Activated B cell treated with CpG ODN at 0.5 μM for 24 hours (primary cell): Measurements from ENCODE around the gene DGKI. TPM values are rescaled to one million over a fixed set of nuclear protein-coding genes. Genes with fewer than 3 reads are reported as not detected.

Experiments
- ATAC-seq: fragments of 200-7000 bp; cut with Tn5 transposase; one replicate; pipeline ENCODE4 v1.10.0; 2021; ENCODE audit warnings: low read depth, mild to moderate bottlenecking, moderate library complexity
- CTCF ChIA-PET: fragments of 350-600 bp; sonication (Branson Sonifier 250); formaldehyde crosslinking; loops from one replicate; lab custom pipeline; 2021; ENCODE audit warnings: antibody characterized with exemption; lab: Charles Lee
- POLR2A ChIA-PET: fragments of 350-600 bp; sonication (Branson Sonifier 250); formaldehyde crosslinking; loops from one replicate; lab custom pipeline; 2021; ENCODE audit warnings: antibody characterized with exemption; lab: Charles Lee
- DNase-seq: peaks from one replicate; pipeline ENCODE4 v3.0.0; 2022
- H3K27ac Mint-ChIP-seq: one replicate; pipeline ENCODE4 v1.8.0; 2020; ENCODE audit warnings: mixed read lengths
- H3K27me3 Mint-ChIP-seq: one replicate; pipeline ENCODE4 v1.8.0; 2021; ENCODE audit warnings: mixed read lengths
- H3K36me3 Mint-ChIP-seq: one replicate; pipeline ENCODE4 v1.8.0; 2021; ENCODE audit warnings: low read depth, mixed read lengths
- H3K4me1 Mint-ChIP-seq: one replicate; pipeline ENCODE4 v1.8.0; 2021; ENCODE audit warnings: mixed read lengths
- H3K4me3 Mint-ChIP-seq: one replicate; pipeline ENCODE4 v1.8.0; 2020; ENCODE audit warnings: mild to moderate bottlenecking, mixed read lengths
- H3K9me3 Mint-ChIP-seq: one replicate; pipeline ENCODE4 v1.8.0; 2020; ENCODE audit warnings: mixed read lengths
- intact Hi-C: fragments of 100-400 bp; cut with micrococcal nuclease; formaldehyde crosslinking; loops from one replicate; pipeline ENCODE4 v1.15.1; 2024
- total RNA-seq: library from RNA; stranded (reverse); gene quantifications from 2 replicates; pipeline ENCODE4 v1.2.3, GENCODE V29; 2022
- TF ChIP-seq, protein P1 (sequence below): fragments of 200-600 bp; IDR thresholded peaks from one replicate; pipeline ENCODE4 v1.8.0; 2022; ENCODE audit warnings: antibody characterized with exemption, mild to moderate bottlenecking

Gene DGKI
- total RNA-seq, 1 donor from 2014 or later = not detected

DNA sequence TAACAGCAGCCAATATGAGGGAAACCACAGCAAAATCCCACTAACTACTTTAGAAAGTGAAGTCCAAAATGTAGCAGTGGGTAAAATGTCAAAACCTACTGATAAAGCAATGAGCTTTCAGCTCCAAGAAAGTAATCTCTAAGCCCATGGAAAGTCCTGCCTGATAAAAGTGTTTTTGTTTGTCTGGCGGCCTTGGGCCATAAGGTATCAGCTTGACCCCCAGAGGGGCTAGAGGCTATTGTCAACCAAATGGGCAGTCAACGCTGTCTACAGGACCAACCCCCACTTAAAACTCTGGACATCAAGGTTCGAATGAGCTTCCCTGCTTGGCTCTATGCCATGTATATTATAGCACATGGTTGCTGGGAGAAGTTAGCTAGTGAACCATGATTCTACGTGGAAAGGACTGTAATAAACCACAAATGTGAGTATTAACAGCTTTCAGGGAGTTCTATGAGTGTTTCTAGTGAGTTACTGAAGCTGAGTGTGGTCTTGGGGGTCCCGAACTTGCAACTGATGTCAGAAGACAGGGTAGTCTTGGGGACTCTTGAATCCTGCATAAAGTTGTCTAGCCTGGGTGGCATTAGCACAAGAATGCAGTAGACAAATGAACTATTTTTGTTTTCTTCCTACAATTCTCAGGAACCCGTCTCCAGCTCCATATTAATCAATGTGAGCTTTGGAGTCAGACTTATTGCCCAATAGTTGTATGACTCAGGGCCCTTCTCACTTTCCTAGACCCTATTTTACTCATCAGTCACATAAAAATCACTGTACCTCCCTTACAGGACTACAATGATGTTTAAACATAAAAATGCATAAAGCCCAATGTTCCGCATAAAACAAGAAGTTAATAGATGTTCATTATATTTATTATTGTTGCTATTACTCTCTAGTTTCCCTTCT, 164.9 kb downstream of the DGKI start:
- ATAC-seq (no peak), DNase-seq (no peak)
- no peak overlapping the region for H3K27ac Mint-ChIP-seq
- no peaks in the 10 kb centered on the region for H3K36me3 Mint-ChIP-seq
- H3K27me3 Mint-ChIP-seq = no peaks in the 10 kb centered on the region
- CTCF ChIA-PET = no interaction called here
- no peak overlapping the region for H3K4me3 Mint-ChIP-seq
- TF ChIP-seq, protein P1, sequence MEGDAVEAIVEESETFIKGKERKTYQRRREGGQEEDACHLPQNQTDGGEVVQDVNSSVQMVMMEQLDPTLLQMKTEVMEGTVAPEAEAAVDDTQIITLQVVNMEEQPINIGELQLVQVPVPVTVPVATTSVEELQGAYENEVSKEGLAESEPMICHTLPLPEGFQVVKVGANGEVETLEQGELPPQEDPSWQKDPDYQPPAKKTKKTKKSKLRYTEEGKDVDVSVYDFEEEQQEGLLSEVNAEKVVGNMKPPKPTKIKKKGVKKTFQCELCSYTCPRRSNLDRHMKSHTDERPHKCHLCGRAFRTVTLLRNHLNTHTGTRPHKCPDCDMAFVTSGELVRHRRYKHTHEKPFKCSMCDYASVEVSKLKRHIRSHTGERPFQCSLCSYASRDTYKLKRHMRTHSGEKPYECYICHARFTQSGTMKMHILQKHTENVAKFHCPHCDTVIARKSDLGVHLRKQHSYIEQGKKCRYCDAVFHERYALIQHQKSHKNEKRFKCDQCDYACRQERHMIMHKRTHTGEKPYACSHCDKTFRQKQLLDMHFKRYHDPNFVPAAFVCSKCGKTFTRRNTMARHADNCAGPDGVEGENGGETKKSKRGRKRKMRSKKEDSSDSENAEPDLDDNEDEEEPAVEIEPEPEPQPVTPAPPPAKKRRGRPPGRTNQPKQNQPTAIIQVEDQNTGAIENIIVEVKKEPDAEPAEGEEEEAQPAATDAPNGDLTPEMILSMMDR = no peak
- intact Hi-C loops = no loop called here
- POLR2A ChIA-PET = no interaction called here
- no peaks in the 10 kb centered on the region for H3K9me3 Mint-ChIP-seq
- H3K4me1 Mint-ChIP-seq = no peaks in the 10 kb centered on the region

DNA sequence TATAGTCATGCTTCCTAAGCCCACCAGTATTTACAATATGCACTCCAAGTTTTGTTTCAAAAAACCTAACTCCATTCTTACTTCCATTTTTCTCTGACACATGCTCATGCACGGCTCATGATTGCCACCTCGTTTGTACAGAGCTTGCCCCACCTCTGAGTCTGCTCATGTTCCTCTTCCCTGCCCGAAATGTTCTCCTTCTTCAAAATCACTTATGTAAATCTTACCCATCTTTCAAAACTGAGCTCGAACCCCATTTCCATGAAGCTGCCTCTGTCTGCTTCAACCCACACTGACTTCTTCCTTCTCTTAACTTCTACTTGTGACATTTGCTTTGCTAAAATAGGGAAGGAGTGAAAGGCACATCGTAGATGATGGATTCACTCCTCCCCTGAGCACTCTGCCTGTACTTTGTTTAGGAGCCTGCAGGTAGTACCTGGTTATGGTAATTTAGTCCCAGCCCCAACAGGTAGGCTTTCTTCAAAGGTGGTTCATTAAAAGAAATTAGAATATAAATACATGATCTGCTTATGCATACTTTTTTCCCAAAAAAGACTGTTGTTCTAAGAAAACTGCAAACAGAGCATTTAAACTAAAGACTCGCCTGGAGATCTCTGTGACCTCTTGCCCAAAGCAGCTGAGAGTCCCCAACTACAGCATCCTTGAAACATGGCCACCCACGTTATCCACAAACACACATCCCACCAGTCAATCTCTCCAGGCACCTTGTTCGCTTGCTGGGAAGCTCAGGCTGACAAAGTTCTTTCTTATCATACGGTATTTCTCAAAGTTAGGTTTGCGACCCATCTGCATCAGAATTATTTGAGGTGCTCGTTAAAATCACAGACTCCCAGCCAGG, 172.0 kb downstream of the DGKI start:
- DNase-seq = no peak
- TF ChIP-seq, protein P1 = no peak
- Mint-ChIP-seq H3K27me3 (peaks cover 5% of the 10 kb centered on the region), H3K4me1 (no peaks in the 10 kb centered on the region), H3K27ac (no peak overlapping the region), H3K4me3 (no peak overlapping the region), H3K36me3 (no peaks in the 10 kb centered on the region), H3K9me3 (no peaks in the 10 kb centered on the region)
- POLR2A ChIA-PET = no interaction called here
- intact Hi-C loops = no loop called here
- no peak for ATAC-seq
- CTCF ChIA-PET = interaction anchor here (1.5 kb wide), 1 partner anchor 19 kb away, joined by 3 read pairs; no protein-coding TSS in a partner anchor

DNA sequence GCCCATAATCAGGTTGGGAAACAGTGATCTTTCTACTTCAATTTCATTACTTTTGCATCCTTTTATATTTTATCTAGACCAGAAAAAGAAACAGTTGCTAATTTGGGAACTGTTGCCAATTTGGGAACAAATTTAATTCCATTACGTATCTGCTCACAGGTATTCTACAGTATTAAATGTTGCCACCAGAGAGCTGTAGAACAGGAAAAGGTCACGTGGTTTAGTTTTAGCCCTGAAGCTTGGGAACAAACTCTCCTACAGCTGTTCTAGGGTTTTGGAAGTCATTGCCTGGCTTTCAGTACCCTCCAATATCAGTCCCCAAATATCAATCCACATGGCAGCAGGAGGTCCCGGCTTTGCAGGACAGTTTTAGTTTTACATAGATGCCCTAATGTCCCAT, 172.7 kb downstream of the DGKI start:
- Mint-ChIP-seq H3K27ac (no peak overlapping the region), H3K27me3 (peaks cover 5% of the 10 kb centered on the region), H3K4me3 (no peak overlapping the region), H3K9me3 (no peaks in the 10 kb centered on the region), H3K36me3 (no peaks in the 10 kb centered on the region), H3K4me1 (no peaks in the 10 kb centered on the region)
- intact Hi-C loops = no loop called here
- ChIA-PET CTCF (no interaction called here), POLR2A (no interaction called here)
- ATAC-seq (no peak), DNase-seq (no peak)
- TF ChIP-seq, protein P1 = no peak

DNA sequence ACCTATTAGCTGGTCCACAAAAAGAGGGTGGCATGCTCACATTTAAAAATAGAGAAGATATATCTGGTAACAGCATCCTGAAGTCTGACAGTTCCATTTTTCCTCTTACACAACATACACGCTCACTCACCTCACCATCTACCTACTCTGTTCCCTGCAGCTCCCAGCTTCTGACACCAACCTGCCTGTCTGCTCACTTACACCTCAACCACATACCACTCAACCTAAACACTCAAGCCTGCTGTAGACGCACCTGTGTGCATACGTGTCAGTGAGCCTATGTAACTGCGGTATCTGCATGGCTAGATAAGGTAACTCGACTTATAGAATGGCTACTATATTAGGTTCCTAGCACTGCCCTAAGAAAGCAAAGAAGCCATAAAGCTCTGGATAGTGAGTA, 174.9 kb downstream of the DGKI start:
- intact Hi-C loops = no loop called here
- Mint-ChIP-seq H3K27ac (no peak overlapping the region), H3K9me3 (no peaks in the 10 kb centered on the region), H3K27me3 (peaks cover 5% of the 10 kb centered on the region), H3K36me3 (no peaks in the 10 kb centered on the region), H3K4me1 (no peaks in the 10 kb centered on the region), H3K4me3 (no peak overlapping the region)
- TF ChIP-seq, protein P1 = no peak
- ATAC-seq (no peak), DNase-seq (no peak)
- ChIA-PET POLR2A (interaction anchor here (0.7 kb wide), 1 partner anchor 1220 kb away, joined by 3 read pairs; no protein-coding TSS in a partner anchor), CTCF (no interaction called here)
